Activated CD8-positive, alpha-beta memory T cell treated with anti-CD3 and anti-CD28 coated beads, Interleukin-2, amount 10 ng/mL, durations not matched to agents 7 days and 5 days (primary cell): Measurements from ENCODE around the gene F12. TPM values are rescaled to one million over a fixed set of nuclear protein-coding genes. Genes with fewer than 3 reads are reported as not detected.
A peak's percentile ranks its signal among the peaks of the same experiment; 100 is the strongest.
"Not testable (repeated sequence)": the region's sequence is repeated elsewhere in the genome, so short reads cannot be mapped to it uniquely, and the experiment has no call there.

Experiments used
- ATAC-seq: fragments of 150-1000 bp; cut with Tn5 transposase; one replicate; pipeline ENCODE4 v1.10.0; 2021; ENCODE audit warnings: moderate library complexity
- CTCF ChIA-PET: fragments of 350-600 bp; sonication (Branson Sonifier 250); formaldehyde crosslinking; loops from one replicate; lab custom pipeline; 2021; ENCODE audit warnings: antibody characterized with exemption; lab: Charles Lee
- DNase-seq: peaks from one replicate; pipeline ENCODE4 v3.0.0-alpha.2; 2020
- H3K27ac Mint-ChIP-seq: one replicate; pipeline ENCODE4 v1.8.0; 2021; ENCODE audit warnings: mild to moderate bottlenecking, mixed read lengths
- H3K27me3 Mint-ChIP-seq: one replicate; pipeline ENCODE4 v1.8.0; 2021; ENCODE audit warnings: mixed read lengths
- H3K36me3 Mint-ChIP-seq: one replicate; pipeline ENCODE4 v1.8.0; 2021; ENCODE audit warnings: mild to moderate bottlenecking, mixed read lengths
- H3K4me1 Mint-ChIP-seq: one replicate; pipeline ENCODE4 v1.8.0; 2021; ENCODE audit warnings: mixed read lengths
- H3K4me3 Mint-ChIP-seq: one replicate; pipeline ENCODE4 v1.8.0; 2021; ENCODE audit warnings: mild to moderate bottlenecking, moderate library complexity, mixed read lengths
- H3K9me3 Mint-ChIP-seq: one replicate; pipeline ENCODE4 v1.8.0; 2022; ENCODE audit warnings: low read depth, mixed read lengths
- total RNA-seq, 2 experiments: library from RNA; stranded (reverse); gene quantifications; one replicate each; pipeline ENCODE4 v1.2.3, GENCODE V29; 2021

The F12 gene
- total RNA-seq, 2 experiments from 2014 or later: 1.3 to 2.2 TPM

DNA sequence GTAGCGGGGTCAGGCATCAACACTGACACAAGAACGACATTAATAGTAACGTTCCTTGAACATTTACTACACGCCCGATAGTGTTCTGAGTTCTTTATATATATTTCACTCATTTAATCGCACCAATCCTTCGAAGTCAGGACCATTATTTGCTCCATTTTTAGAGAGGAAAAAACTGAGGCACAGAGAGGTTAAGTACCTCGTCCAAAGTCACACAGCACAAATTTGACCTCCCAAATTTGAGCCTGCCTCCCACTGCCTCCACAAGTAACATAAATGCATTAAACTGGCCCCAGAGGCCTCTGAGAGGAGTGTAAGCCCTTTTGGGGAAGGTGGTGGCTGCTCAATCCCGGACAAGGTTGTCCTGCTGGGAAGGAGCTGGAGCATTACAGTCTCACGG lies 45.8 kb downstream of the F12 start:
- H3K27ac Mint-ChIP-seq: no peak overlapping the region
- no peaks in the 10 kb centered on the region for H3K9me3 Mint-ChIP-seq
- no peak for ATAC-seq
- CTCF ChIA-PET: interaction anchor here (1.2 to 22.1 kb wide), 3 partner anchors 9 to 23 kb away, joined by 3 to 405 read pairs (median 4); partner anchors contain the start of genes LMAN2 and SLC34A1
- no peaks in the 10 kb centered on the region for H3K27me3 Mint-ChIP-seq
- no peak for DNase-seq
- peak overlapping the region; percentile 74 for H3K4me3 Mint-ChIP-seq
- H3K36me3 Mint-ChIP-seq: peaks cover 31% of the 10 kb centered on the region
- H3K4me1 Mint-ChIP-seq: peaks cover 74% of the 10 kb centered on the region

DNA sequence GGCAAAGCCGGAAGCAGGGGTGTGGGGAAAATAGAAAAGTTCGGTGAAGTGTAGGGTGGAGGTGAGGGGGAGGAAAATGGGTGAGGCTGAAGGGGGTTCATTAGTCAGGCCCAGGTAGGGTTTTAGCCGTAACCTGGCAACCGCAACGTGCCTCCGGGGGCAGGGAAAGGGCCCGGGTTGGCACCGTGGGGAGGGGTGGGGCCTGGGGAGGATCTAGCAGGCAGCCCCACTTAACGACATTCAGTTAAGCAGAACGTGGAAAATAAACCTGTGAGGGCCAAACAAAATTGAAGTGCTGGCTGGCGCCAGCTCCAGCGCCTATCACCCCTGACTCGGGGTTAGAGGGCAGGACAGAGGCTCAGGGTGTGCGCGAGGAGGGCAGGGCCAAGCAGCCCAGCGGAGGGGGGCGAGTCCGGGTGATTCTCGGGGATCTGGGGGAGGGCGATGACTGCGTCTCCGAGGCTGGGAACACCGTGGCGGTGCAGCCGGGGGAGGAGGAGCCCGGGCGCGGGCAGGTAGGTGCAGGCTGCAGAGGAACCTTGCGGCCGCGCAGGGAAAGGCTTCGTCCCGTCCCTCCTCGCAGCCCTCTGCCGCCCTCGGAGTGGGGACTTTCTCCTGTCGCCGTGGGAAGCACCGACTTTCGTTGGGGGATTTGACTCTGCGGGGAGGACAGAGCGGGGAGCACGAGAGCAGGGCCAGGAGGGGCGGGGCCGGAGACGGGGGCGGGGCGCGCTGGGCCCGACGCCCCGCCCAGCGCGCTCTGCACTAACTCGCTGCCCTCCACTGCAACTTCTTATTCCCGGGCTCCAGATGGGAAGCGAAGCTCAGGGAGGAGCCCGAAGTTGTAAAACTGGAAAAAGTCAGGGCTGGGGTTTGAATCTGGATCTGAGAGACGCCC lies 46.5 kb downstream of the F12 start:
- Mint-ChIP-seq H3K27me3 (no peaks in the 10 kb centered on the region), H3K9me3 (no peaks in the 10 kb centered on the region), H3K4me3 (peak overlapping the region; percentile 74), H3K4me1 (peaks cover 71% of the 10 kb centered on the region), H3K27ac (peak overlapping the region; percentile 64), H3K36me3 (peaks cover 26% of the 10 kb centered on the region)
- DNase-seq: peak; percentile 68
- ATAC-seq: peak; percentile 75
- CTCF ChIA-PET: interaction anchor here (0.7 to 22.1 kb wide), 10 partner anchors 8 to 53 kb away, joined by 3 to 405 read pairs (median 4); partner anchors contain the start of genes LMAN2, PFN3 and SLC34A1

DNA sequence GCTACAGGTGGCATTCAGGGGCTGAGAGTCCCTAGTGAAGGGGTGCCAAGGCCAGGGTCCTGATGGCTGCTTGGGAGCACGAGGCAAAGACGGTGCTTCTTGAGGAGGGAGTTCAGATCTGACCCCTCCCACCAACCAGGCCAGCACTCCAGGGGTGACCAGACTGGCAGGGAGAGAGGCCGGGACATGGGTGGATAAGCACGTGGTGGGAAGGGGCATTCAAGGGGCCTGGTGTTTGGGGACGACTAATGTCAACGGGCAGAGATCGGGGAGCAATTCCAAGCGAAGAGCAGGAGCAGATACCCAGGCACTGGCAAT lies 47.1 kb downstream of the F12 start:
- no peak for ATAC-seq
- Mint-ChIP-seq H3K4me3 (peak overlapping the region; percentile 31), H3K36me3 (peaks cover 26% of the 10 kb centered on the region), H3K27ac (peak overlapping the region; percentile 31), H3K4me1 (peaks cover 76% of the 10 kb centered on the region), H3K27me3 (no peaks in the 10 kb centered on the region), H3K9me3 (no peaks in the 10 kb centered on the region)
- DNase-seq: no peak
- CTCF ChIA-PET: interaction anchor here (0.9 to 22.1 kb wide), 11 partner anchors 9 to 53 kb away, joined by 3 to 405 read pairs (median 5); partner anchors contain the start of genes LMAN2, PFN3 and SLC34A1

DNA sequence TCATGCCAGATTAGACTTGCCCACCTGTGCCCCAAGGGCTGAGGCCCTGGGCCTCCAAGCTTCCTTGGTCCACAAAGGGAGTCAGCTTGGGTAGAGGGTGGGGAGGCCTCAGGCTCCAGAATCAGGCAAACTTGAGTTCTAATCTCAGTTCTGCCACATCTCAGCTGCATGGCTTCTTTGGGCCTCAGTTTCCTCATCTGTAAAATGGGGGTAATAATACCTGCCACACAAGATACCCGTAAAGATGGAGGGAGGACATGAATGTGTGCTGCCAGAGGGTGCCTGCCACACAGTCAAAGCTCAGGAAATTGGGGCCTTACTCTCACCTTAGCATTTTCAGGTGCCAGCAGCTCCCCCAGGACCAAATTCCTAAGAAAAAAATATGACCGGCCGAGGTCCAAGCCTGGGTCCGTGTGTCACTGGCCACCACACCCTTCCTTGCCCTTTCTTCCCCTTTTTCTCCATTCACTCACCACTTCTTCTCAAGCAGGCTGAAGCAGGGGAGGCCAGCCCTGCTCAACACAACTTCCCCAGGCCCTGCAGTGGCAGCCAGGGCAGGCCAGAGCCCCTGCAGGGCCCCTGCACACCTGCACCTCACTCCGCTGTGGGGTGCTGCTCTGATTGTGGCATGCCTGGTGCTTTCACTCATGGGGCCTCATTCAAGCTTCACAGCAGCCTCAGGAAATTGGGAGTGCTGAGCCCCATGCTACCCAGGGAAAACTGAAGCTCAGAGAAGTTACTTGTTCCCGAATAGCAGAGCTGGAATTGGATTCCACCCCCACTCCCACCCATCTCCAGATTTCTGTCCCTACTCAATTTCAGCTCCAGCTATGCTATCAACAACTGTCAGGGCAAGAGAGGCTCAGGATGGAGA lies 47.7 kb downstream of the F12 start:
- Mint-ChIP-seq H3K4me3 (peak overlapping the region; percentile 31), H3K9me3 (no peaks in the 10 kb centered on the region), H3K36me3 (peaks cover 23% of the 10 kb centered on the region), H3K27me3 (no peaks in the 10 kb centered on the region), H3K4me1 (peaks cover 82% of the 10 kb centered on the region), H3K27ac (peak overlapping the region; percentile 65)
- CTCF ChIA-PET: interaction anchor here (0.9 to 22.1 kb wide), 11 partner anchors 10 to 94 kb away, joined by 3 to 405 read pairs (median 5); partner anchors contain the start of genes LMAN2, PFN3 and SLC34A1
- ATAC-seq (no peak), DNase-seq (no peak)

DNA sequence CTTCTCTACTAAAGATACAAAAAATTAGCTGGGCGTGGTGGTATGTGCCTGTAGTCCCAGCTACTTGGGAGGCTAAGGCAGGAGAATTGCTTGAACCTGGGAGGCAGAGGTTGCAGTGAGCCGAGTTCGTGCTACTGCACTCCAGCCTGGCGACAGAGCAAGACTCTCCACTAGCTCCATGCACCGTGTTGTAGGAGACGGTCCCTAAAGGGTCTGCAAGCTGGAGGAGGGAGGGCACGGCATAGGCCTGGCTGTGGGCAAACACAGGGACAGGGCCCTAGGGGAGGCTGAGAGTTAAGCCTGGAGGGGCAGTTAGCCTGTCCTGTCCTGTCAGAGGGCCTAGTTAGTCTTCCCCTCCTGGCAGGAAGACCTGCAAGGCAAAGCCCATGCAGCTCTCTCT lies 48.6 kb downstream of the F12 start:
- H3K4me3 Mint-ChIP-seq, H3K9me3 Mint-ChIP-seq, H3K27me3 Mint-ChIP-seq, DNase-seq, ATAC-seq, H3K27ac Mint-ChIP-seq: not testable (repeated sequence)
- CTCF ChIA-PET: interaction anchor here (0.6 to 22.1 kb wide), 7 partner anchors 9 to 117 kb away, joined by 3 to 405 read pairs (median 21); partner anchors contain the start of genes LMAN2, PFN3 and SLC34A1
- peaks cover 18% of the 10 kb centered on the region for H3K36me3 Mint-ChIP-seq
- peaks cover 85% of the 10 kb centered on the region for H3K4me1 Mint-ChIP-seq

DNA sequence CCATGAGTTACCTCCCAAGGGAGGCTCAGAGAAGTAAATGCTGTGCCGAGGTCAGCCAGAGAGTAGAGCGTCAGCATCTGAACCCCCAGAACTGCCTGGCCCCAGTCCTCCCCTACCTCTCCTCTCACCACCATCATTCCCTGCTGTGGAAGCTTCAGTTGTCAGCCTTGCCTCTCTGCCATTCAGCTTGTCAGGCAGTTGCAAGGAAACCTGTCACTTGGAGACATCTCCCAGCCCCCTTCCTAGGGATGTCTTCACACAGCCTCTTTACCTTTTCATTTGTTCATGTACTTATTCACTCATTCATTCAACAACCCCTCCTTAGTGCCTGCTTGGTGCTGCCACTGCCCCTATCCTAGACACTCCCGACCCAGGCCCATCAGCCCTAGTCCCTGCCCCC lies 49.5 kb downstream of the F12 start:
- H3K9me3 Mint-ChIP-seq: peaks cover 2% of the 10 kb centered on the region
- peak overlapping the region; percentile 92 for H3K4me3 Mint-ChIP-seq
- DNase-seq (no peak), ATAC-seq (no peak)
- peak overlapping the region; percentile 42 for H3K27ac Mint-ChIP-seq
- peaks cover 21% of the 10 kb centered on the region for H3K36me3 Mint-ChIP-seq
- H3K4me1 Mint-ChIP-seq: peaks cover 84% of the 10 kb centered on the region
- no peaks in the 10 kb centered on the region for H3K27me3 Mint-ChIP-seq
- CTCF ChIA-PET: interaction anchor here (2.9 to 22.1 kb wide), 5 partner anchors 8 to 50 kb away, joined by 11 to 405 read pairs (median 46); partner anchors contain the start of genes LMAN2, PFN3 and SLC34A1

DNA sequence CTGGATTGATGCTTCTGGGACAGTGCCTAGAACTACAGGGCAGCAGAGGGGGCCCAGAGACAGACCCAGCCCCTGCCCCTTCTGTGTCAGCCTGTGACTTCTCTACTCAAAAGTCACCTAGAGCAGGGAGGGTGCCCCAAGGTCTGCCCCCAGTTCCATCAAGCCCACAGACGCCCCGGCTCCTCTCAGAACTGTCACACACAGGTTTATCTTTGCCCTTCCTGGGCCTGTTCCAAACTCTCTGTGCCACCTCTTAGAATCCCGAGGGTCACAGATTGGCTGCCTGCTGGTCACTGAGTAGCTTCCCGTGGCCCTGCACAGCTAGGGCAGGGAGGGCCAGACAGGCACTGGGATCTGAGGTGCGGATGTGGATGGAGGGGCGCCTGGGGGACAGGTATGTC lies 49.9 kb downstream of the F12 start:
- DNase-seq (no peak), ATAC-seq (no peak)
- CTCF ChIA-PET: interaction anchor here (2.9 to 22.1 kb wide), 5 partner anchors 7 to 50 kb away, joined by 11 to 405 read pairs (median 46); partner anchors contain the start of genes LMAN2, PFN3 and SLC34A1
- no peaks in the 10 kb centered on the region for H3K27me3 Mint-ChIP-seq
- peaks cover 83% of the 10 kb centered on the region for H3K4me1 Mint-ChIP-seq
- H3K9me3 Mint-ChIP-seq: peaks cover 2% of the 10 kb centered on the region
- peaks cover 23% of the 10 kb centered on the region for H3K36me3 Mint-ChIP-seq
- peak overlapping the region; percentile 79 for H3K27ac Mint-ChIP-seq
- peak overlapping the region; percentile 92 for H3K4me3 Mint-ChIP-seq

DNA sequence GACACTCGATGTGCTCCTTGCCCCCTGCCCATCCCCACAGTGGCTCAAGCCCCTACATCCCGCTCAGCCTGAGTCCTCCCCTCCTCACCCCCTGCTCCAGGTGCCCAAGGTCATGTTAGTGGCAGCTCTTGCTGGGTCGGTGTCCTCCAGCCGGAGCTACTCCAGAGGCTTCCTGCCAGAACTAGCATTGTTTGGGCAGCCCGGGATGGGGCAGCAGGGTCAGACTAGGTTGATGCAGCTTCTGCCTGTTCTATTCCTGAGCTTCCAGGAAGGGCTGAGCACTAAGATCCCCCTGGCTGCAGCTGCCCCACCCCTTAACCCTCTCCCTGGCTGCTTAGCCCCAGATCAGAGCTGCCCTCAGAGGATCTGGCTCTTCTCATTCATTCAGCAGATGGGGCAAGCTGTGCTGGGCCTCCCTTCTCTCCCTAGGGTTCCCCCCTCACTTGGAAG lies 51.0 kb downstream of the F12 start:
- Mint-ChIP-seq H3K4me3 (peak overlapping the region; percentile 92), H3K9me3 (peaks cover 2% of the 10 kb centered on the region), H3K4me1 (peaks cover 77% of the 10 kb centered on the region), H3K36me3 (peaks cover 24% of the 10 kb centered on the region), H3K27me3 (no peaks in the 10 kb centered on the region), H3K27ac (peak overlapping the region; percentile 79)
- DNase-seq: no peak
- CTCF ChIA-PET: interaction anchor here (1.0 to 22.1 kb wide), 9 partner anchors 9 to 114 kb away, joined by 3 to 405 read pairs (median 11); partner anchors contain the start of genes PFN3 and SLC34A1
- peak; percentile 3 for ATAC-seq

DNA sequence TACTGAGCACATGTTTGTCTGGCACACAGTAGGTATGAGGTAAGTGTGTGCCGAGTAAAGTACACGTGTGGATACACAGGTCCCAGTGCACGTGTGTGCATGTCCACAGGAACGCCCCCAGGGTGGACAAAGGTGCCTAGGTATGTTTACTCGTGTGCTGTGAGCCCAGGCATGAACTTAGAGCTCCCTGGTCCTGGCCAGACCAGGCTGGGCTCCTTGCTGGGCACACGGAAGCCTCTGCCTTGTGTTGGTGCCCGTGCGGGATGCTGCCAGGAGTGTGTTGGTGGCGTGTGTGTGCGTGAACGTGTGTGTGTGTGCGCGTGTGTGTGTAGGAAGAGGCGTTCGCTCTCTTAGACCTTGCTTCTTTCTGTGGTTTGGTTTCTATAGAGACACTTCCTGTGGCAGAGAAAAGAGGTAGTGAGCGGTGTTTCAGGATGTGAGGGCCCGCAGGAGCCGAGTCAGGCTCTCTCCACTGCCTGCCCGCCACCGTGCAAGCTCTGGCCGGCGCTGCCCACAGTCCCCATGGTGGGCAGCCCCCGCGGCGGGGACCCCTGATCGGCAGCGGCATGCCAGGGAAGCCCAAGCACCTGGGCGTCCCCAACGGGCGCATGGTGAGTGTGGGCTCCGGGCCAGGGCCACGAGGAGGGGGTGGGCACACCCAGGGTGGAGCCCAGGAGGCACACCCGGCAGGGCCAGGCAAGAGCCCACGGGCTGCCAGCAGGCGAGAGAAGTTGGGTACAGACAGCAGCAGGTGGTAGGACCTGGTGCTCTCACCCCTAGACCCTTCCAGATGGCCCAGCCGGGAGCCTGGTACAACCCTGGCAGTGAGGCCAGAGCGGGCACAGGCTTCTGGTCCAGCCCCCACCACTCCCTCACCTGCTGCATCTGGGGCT lies 51.7 kb downstream of the F12 start, which contains the start of gene RGS14:
TSS of gene RGS14 (plus strand) at position 466 of the 893 bp plus-strand sequence. CDS start at position 567, 101 bp downstream.
- Mint-ChIP-seq H3K27me3 (no peaks in the 10 kb centered on the region), H3K27ac (peak within 1 kb of the TSS; percentile 86), H3K36me3 (peaks cover 24% of the 10 kb centered on the region), H3K4me1 (peaks cover 71% of the 10 kb centered on the region), H3K9me3 (peaks cover 2% of the 10 kb centered on the region), H3K4me3 (peak within 1 kb of the TSS; percentile 92)
- CTCF ChIA-PET: interaction anchor here (1.2 to 22.1 kb wide), 9 partner anchors 9 to 114 kb away, joined by 3 to 405 read pairs (median 11); partner anchors contain the start of genes PFN3 and SLC34A1
- DNase-seq (peak; percentile 82), ATAC-seq (peak; percentile 94)

DNA sequence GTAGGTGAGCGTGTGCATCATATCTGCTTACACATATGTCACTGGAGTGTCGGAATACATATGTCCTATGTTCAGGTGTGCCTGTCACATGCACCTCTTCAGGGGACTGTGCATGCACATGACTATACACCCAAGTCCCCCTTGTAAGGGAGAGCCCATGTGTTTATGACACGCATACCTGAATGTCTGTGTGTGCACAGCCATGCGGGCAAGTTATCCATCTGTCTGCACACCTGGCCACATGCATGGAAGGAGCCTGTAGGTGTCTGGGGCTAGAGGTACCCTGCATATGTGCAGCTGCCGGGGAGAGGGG lies 52.3 kb downstream of the F12 start:
- CTCF ChIA-PET: interaction anchor here (1.0 to 22.1 kb wide), 8 partner anchors 10 to 101 kb away, joined by 3 to 405 read pairs (median 10); partner anchors contain the start of genes PFN3 and SLC34A1
- H3K36me3 Mint-ChIP-seq: peaks cover 22% of the 10 kb centered on the region
- DNase-seq (no peak), ATAC-seq (no peak)
- H3K4me1 Mint-ChIP-seq: peaks cover 66% of the 10 kb centered on the region
- peak overlapping the region; percentile 86 for H3K27ac Mint-ChIP-seq
- H3K4me3 Mint-ChIP-seq: peak overlapping the region; percentile 92
- H3K27me3 Mint-ChIP-seq: no peaks in the 10 kb centered on the region
- peaks cover 2% of the 10 kb centered on the region for H3K9me3 Mint-ChIP-seq

DNA sequence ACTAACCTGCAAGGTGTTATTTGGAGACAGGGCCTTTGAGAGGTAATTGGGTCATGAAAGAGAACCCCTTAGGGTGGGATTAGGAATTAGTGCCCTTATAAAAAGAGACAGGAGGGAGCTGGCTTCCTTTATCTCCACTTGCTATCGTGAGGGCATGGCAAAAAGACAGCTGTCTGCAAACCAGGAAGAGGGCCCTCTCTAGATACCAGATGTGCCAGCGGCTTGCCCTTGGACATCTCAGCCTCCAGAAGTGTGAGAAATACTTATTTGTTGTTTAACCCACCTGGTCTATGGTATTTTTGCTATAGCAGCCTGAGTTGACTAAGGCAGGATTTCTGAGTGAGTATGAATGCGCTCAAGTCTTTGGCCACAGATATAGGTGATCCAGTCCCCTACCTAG lies 52.6 kb downstream of the F12 start:
- DNase-seq: no peak
- H3K27me3 Mint-ChIP-seq: no peaks in the 10 kb centered on the region
- peaks cover 22% of the 10 kb centered on the region for H3K36me3 Mint-ChIP-seq
- peaks cover 66% of the 10 kb centered on the region for H3K4me1 Mint-ChIP-seq
- ATAC-seq: no peak
- peak overlapping the region; percentile 92 for H3K4me3 Mint-ChIP-seq
- CTCF ChIA-PET: interaction anchor here (0.6 to 22.1 kb wide), 8 partner anchors 10 to 101 kb away, joined by 3 to 405 read pairs (median 10); partner anchors contain the start of genes PFN3, PRELID1 and SLC34A1
- H3K27ac Mint-ChIP-seq: peak overlapping the region; percentile 86
- H3K9me3 Mint-ChIP-seq: peaks cover 2% of the 10 kb centered on the region

DNA sequence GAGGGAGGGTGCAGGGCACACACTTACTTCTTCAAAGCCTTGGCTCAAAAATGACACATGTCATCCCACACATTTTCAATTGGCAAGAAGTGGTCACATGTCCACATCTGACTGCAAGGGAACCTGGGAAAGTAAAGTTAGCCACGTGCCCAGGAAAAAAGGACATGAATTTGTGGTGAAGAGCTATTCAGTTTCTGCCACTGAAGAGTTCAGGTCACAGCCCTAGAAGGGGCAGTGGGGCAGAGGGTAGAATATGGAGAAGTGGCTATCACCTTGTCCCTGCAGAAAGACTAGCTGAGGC lies 53.5 kb downstream of the F12 start:
- H3K27me3 Mint-ChIP-seq: no peaks in the 10 kb centered on the region
- peaks cover 2% of the 10 kb centered on the region for H3K9me3 Mint-ChIP-seq
- no peak overlapping the region for H3K27ac Mint-ChIP-seq
- DNase-seq (no peak), ATAC-seq (no peak)
- peaks cover 25% of the 10 kb centered on the region for H3K36me3 Mint-ChIP-seq
- peaks cover 59% of the 10 kb centered on the region for H3K4me1 Mint-ChIP-seq
- CTCF ChIA-PET: interaction anchor here (1.2 to 22.1 kb wide), 8 partner anchors 9 to 47 kb away, joined by 3 to 405 read pairs (median 10); partner anchors contain the start of genes MXD3, PFN3 and SLC34A1
- no peak overlapping the region for H3K4me3 Mint-ChIP-seq
